Upper lobe of left lung (tissue), 6 donors: ENCODE data around the gene ROS1. TPM values are rescaled to one million over a fixed set of nuclear protein-coding genes. Genes with fewer than 3 reads are reported as not detected.
A peak's percentile ranks its signal among the peaks of the same experiment; 100 is the strongest.

Experiments
- ATAC-seq, 2 donors: fragments of 200-7000 bp; cut with Tn5 transposase; one replicate each; pipeline ENCODE4 v1.9.1; 2022; ENCODE audit warnings: mild to moderate bottlenecking in 2 of 2, moderate library complexity in 2 of 2; ENCODE audit not compliant: low FRiP score in 2 of 2
- DNase-seq, 2 donors: peaks; one replicate each; pipeline ENCODE4 v3.0.0-alpha.2; 2019 to 2020
- H3K27ac ChIP-seq, 4 donors: fragments of 200-600 bp; sonication (generic); one replicate each; pipeline ENCODE4 v1.5.1; 2016 to 2019
- H3K27me3 ChIP-seq, 4 donors: fragments of 200-600 bp; sonication (generic); one replicate each; pipeline ENCODE4 v1.5.1; 2017 to 2019
- H3K36me3 ChIP-seq, 4 donors: fragments of 200-600 bp; sonication (generic); one replicate each; pipeline ENCODE4 v1.5.1; 2016 to 2019
- H3K4me1 ChIP-seq, 4 donors: fragments of 200-600 bp; sonication (generic); one replicate each; pipeline ENCODE4 v1.5.1; 2018 to 2019
- H3K4me3 ChIP-seq, 4 donors: fragments of 200-600 bp; sonication (generic); one replicate each; pipeline ENCODE4 v1.5.1; 2017 to 2019; ENCODE audit warnings: mild to moderate bottlenecking in 2 of 4, moderate library complexity in 1 of 4
- H3K9me3 ChIP-seq, 4 donors: fragments of 200-600 bp; sonication (generic); one replicate each; pipeline ENCODE4 v1.5.1; 2018 to 2019
- EP300 ChIP-seq, 4 donors: sonication (generic); formaldehyde crosslinking; IDR thresholded peaks; one replicate each; pipeline ENCODE4 v1.5.1; 2017; ENCODE audit warnings: antibody characterized with exemption in 4 of 4, control low read depth in 2 of 4
- POLR2A ChIP-seq, 4 donors: fragments of 450-650 bp; IDR thresholded peaks; one replicate each; pipeline ENCODE4 v1.5.1; 2016 to 2017; ENCODE audit warnings: antibody characterized with exemption in 4 of 4, mild to moderate bottlenecking in 2 of 4
- POLR2AphosphoS5 ChIP-seq, 2 donors: sonication (generic); formaldehyde crosslinking; IDR thresholded peaks; one replicate each; pipeline ENCODE4 v1.5.1; 2017; ENCODE audit warnings: antibody characterized with exemption in 2 of 2
- WGBS, 2 donors: methylation state at CpG; one replicate each; pipeline ENCODE4 v1.1.5; 2017 to 2018; 5-methylcytosine and 5-hydroxymethylcytosine counted together
- total RNA-seq, 6 donors: library from RNA; depleted of rRNA in 4 of 6; stranded (reverse); fragments of >200 nt in 4 of 6; gene quantifications; one replicate each; pipeline versions ENCODE4 v1.1.0 to v1.2.1, GENCODE V29; 2016 to 2021
- TF ChIP-seq, protein P1 (sequence below), 6 experiments: fragments of 450-650 bp in 4 of 6; fragments of 200-600 bp in 2 of 6; sonication (generic) in 2 of 6; IDR thresholded peaks; one replicate each; pipeline ENCODE4 v1.5.1; 2016 to 2019; ENCODE audit warnings: antibody characterized with exemption in 6 of 6
- donor health status: DM: no; HTN: no; CAD: no; lungs with moderate emphysema.
- donor health status: DM: no; HTN: yes; CAD: no; lungs with severe emphysema.

ROS1 gene
- total RNA-seq, 6 donors from 2014 or later: 39.1 to 190 (median 114) TPM

- Histone ChIP-seq H3K36me3 (no peaks in the 10 kb centered on the region), H3K9me3 (no peaks in the 10 kb centered on the region), H3K4me1 (no peaks in the 10 kb centered on the region), H3K4me3 (no peak overlapping the region), H3K27me3 (no peaks in the 10 kb centered on the region), H3K27ac (no peak overlapping the region)
- DNase-seq: no peak
- ATAC-seq: peak in 1 of 2 donors; percentile 28
- WGBS, 2 donors: 84 to 86% methylated on average over 12 of the region's 12 CpGs
- TF ChIP-seq POLR2AphosphoS5 (IDR thresholded peaks at IDR 0.05) (no peak), EP300 (IDR thresholded peaks at IDR 0.05) (no peak), POLR2A (IDR thresholded peaks at IDR 0.05) (no peak)
- TF ChIP-seq, protein P1, sequence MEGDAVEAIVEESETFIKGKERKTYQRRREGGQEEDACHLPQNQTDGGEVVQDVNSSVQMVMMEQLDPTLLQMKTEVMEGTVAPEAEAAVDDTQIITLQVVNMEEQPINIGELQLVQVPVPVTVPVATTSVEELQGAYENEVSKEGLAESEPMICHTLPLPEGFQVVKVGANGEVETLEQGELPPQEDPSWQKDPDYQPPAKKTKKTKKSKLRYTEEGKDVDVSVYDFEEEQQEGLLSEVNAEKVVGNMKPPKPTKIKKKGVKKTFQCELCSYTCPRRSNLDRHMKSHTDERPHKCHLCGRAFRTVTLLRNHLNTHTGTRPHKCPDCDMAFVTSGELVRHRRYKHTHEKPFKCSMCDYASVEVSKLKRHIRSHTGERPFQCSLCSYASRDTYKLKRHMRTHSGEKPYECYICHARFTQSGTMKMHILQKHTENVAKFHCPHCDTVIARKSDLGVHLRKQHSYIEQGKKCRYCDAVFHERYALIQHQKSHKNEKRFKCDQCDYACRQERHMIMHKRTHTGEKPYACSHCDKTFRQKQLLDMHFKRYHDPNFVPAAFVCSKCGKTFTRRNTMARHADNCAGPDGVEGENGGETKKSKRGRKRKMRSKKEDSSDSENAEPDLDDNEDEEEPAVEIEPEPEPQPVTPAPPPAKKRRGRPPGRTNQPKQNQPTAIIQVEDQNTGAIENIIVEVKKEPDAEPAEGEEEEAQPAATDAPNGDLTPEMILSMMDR (IDR thresholded peaks at IDR 0.05): no peak
These were observed 81.1 kb downstream of the ROS1 start for GRCh38 chr6:117344444-117345291.

DNA sequence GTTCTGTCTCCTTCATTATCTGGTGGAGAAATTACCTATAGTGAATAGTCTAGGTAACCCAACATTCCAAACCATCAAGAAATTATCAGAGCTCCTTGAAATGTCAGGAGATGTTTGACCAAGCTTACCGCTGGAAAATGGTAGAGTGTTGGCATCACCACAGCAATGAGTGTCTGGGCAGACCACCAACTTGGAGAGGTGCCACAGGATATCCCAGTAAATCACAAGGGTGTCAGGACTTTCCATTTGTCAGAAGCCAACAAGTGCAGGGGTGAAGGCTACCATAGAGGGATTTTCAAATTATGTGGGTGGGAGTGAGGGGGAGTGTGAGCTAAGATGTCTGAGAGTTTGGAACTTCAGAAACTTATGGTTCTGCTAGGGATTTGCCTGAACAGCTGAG is 87.2 kb downstream of the ROS1 start:
- Histone ChIP-seq H3K4me3 (no peak overlapping the region), H3K27ac (no peak overlapping the region), H3K36me3 (no peaks in the 10 kb centered on the region), H3K27me3 (no peaks in the 10 kb centered on the region), H3K4me1 (no peaks in the 10 kb centered on the region), H3K9me3 (no peaks in the 10 kb centered on the region)
- DNase-seq (no peak), ATAC-seq (no peak)
- 28 to 39% methylated on average over 1 of the region's 1 CpG for WGBS, 2 donors
- no peak for TF ChIP-seq POLR2AphosphoS5 (IDR thresholded peaks at IDR 0.05)
- TF ChIP-seq, protein P1 (IDR thresholded peaks at IDR 0.05): no peak
- no peak for TF ChIP-seq EP300 (IDR thresholded peaks at IDR 0.05)
- no peak for TF ChIP-seq POLR2A (IDR thresholded peaks at IDR 0.05)

- no peak overlapping the region for H3K4me3 ChIP-seq
- no peaks in the 10 kb centered on the region for H3K27me3 ChIP-seq
- WGBS, 2 donors: 89 to 93% methylated on average over 6 to 7 of the region's 7 CpGs
- ATAC-seq (no peak), DNase-seq (peak in 1 of 2 donors; percentile 15)
- no peaks in the 10 kb centered on the region for H3K36me3 ChIP-seq
- TF ChIP-seq POLR2A (IDR thresholded peaks at IDR 0.05) (no peak), POLR2AphosphoS5 (IDR thresholded peaks at IDR 0.05) (no peak), EP300 (IDR thresholded peaks at IDR 0.05) (no peak)
- TF ChIP-seq, protein P1 (IDR thresholded peaks at IDR 0.05): no peak
- H3K9me3 ChIP-seq: no peaks in the 10 kb centered on the region
- no peaks in the 10 kb centered on the region for H3K4me1 ChIP-seq
- no peak overlapping the region for H3K27ac ChIP-seq
These were observed 95.8 kb downstream of the ROS1 start for GRCh38 chr6:117329926-117330325.

DNA sequence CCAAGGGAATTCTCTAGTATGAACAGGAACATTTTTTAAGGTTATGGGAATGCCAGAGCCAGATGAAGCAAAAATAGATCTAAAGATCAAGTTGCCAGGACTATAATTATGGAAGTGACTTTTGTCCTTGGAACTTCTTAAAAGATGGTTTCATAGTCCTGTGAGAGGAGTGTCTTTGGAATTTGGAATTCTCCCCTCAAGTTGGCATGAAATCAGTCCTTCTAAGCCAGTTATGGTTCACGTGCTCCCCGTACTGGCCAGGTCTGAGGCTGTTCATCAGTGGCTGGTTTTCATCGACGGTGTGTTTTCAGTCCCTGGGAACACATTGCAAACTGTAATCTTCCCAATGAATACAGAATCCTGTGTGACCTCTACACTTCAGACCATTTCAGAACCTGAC is 97.2 kb downstream of the ROS1 start:
- Histone ChIP-seq H3K27me3 (no peaks in the 10 kb centered on the region), H3K27ac (no peak overlapping the region), H3K36me3 (no peaks in the 10 kb centered on the region), H3K9me3 (no peaks in the 10 kb centered on the region), H3K4me1 (no peaks in the 10 kb centered on the region), H3K4me3 (no peak overlapping the region)
- DNase-seq (no peak), ATAC-seq (no peak)
- 82 to 86% methylated on average over 4 of the region's 4 CpGs for WGBS, 2 donors
- TF ChIP-seq POLR2A (IDR thresholded peaks at IDR 0.05) (no peak), POLR2AphosphoS5 (IDR thresholded peaks at IDR 0.05) (no peak)
- TF ChIP-seq, protein P1 (IDR thresholded peaks at IDR 0.05): no peak

DNA sequence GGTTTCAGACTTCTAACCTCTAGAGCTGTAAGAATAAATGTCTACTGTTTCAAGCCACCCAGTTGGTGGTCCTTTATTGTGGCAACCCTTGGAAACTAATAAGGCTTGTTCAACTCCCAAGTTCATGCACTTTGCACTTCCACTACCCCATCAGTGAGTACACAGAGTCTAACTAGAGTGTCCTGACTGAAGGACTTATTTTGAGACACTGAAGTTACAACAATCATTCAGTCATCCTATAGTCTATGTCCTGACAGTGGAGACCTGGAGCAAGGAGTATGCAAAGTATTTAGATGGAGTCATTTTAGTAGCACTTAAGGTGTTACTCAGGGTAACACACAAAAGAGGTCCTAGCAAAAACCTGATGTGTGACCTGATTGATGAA is 97.7 kb downstream of the ROS1 start:
- H3K27me3 ChIP-seq: no peaks in the 10 kb centered on the region
- TF ChIP-seq, protein P1 (IDR thresholded peaks at IDR 0.05): no peak
- H3K4me3 ChIP-seq: no peak overlapping the region

More for the DNA sequence above, 97.7 kb downstream of the ROS1 start:
- DNase-seq (no peak), ATAC-seq (no peak)
- H3K27ac ChIP-seq: no peak overlapping the region
- H3K4me1 ChIP-seq: no peaks in the 10 kb centered on the region
- H3K36me3 ChIP-seq: no peaks in the 10 kb centered on the region
- no peaks in the 10 kb centered on the region for H3K9me3 ChIP-seq
